Spleen (tissue), 11 donors: Measurements from ENCODE around the gene ABI1. TPM values are rescaled to one million over a fixed set of nuclear protein-coding genes. Genes with fewer than 3 reads are reported as not detected.
"Not testable (repeated sequence)": the region's sequence is repeated elsewhere in the genome, so short reads cannot be mapped to it uniquely, and the experiment has no call there.

ENCODE experiments used
- DNase-seq: peaks from one replicate; pipeline ENCODE4 v3.0.0-alpha.2; 2020
- H3K27ac ChIP-seq, 8 donors: fragments of 200-600 bp; sonication (generic) in 7 of 8; 1 replicate in 4 of 8; 2 replicates in 4 of 8; pipeline versions ENCODE4 v1.5.0 to v1.8.0; 2016 to 2021; ENCODE audit warnings: inconsistent platforms in 4 of 8, mild to moderate bottlenecking in 4 of 8, moderate library complexity in 1 of 8
- H3K27me3 ChIP-seq, 7 donors: fragments of 200-600 bp; sonication (generic) in 6 of 7; replicated peaks in 1 of 7; 1 replicate in 4 of 7; 2 replicates in 3 of 7; pipeline versions ENCODE4 v1.5.0 to v1.8.0; 2016 to 2021; ENCODE audit warnings: inconsistent platforms in 3 of 7, mild to moderate bottlenecking in 1 of 7
- H3K36me3 ChIP-seq, 6 donors: fragments of 200-600 bp; sonication (generic) in 5 of 6; 1 replicate in 4 of 6; 2 replicates in 2 of 6; pipeline versions ENCODE4 v1.5.0 to v1.8.0; 2016 to 2021; ENCODE audit warnings: inconsistent platforms in 2 of 6
- H3K4me1 ChIP-seq, 6 donors: fragments of 200-600 bp; sonication (generic) in 5 of 6; 1 replicate in 3 of 6; 2 replicates in 3 of 6; pipeline versions ENCODE4 v1.5.0 to v1.8.0; 2016 to 2021; ENCODE audit warnings: inconsistent platforms in 3 of 6
- H3K4me3 ChIP-seq, 8 donors: fragments of 200-600 bp; sonication (generic) in 7 of 8; 1 replicate in 4 of 8; 2 replicates in 4 of 8; pipeline versions ENCODE4 v1.5.0 to v1.8.0; 2016 to 2021; ENCODE audit warnings: inconsistent platforms in 4 of 8, mild to moderate bottlenecking in 4 of 8, moderate library complexity in 2 of 8
- H3K9me3 ChIP-seq, 8 donors: fragments of 200-600 bp; sonication (generic) in 7 of 8; 1 replicate in 4 of 8; 2 replicates in 4 of 8; pipeline versions ENCODE4 v1.5.0 to v1.8.0; 2016 to 2021; ENCODE audit warnings: inconsistent platforms in 4 of 8
- CTCF ChIP-seq, 11 experiments: fragments of 200-600 bp in 7 of 11; fragments of 450-650 bp in 4 of 11; sonication (generic) in 4 of 11; IDR thresholded peaks in 8 of 11; conservative IDR thresholded peaks in 3 of 11; 1 replicate in 7 of 11; 2 replicates in 4 of 11; pipeline versions ENCODE4 v1.4.0 to v1.8.0; 2016 to 2021; ENCODE audit warnings: antibody characterized with exemption in 11 of 11, inconsistent platforms in 4 of 11, mild to moderate bottlenecking in 1 of 11
- POLR2A ChIP-seq, 3 donors: fragments of 450-650 bp; IDR thresholded peaks; one replicate each; pipeline ENCODE4 v1.5.1; 2017; ENCODE audit warnings: antibody characterized with exemption in 3 of 3, mild to moderate bottlenecking in 1 of 3
- POLR2AphosphoS5 ChIP-seq, 3 donors: sonication (generic); formaldehyde crosslinking; IDR thresholded peaks; one replicate each; pipeline ENCODE4 v1.5.1; 2017; ENCODE audit warnings: antibody characterized with exemption in 3 of 3
- WGBS, 5 donors: extraction: QIAGEN DNeasy Blood & Tissue Kit in 3 of 5; methylation state at CpG; one replicate each; pipeline versions ENCODE4 v1.1.5 to v1.1.7; 2013 to 2018; 5-methylcytosine and 5-hydroxymethylcytosine counted together
- intact Hi-C: fragments of 100-400 bp; cut with DNase I; formaldehyde crosslinking; loops from one replicate; pipeline ENCODE4 v1.15.0; 2023; ENCODE audit warnings: low total_unique reads
- polyA plus RNA-seq, 3 donors: library from polyadenylated mRNA; stranded (reverse); fragments of 200-250 nt; gene quantifications; one replicate each; pipeline ENCODE4 v1.2.1, GENCODE V29; 2013
- total RNA-seq, 7 donors: library from RNA; depleted of rRNA in 3 of 7; stranded (reverse); fragments of >200 nt in 3 of 7; fragmentation: NEBNext Ultra II Directional in 4 of 7; extraction: Animal tissue kit (Norgen Biotek cat#: 25700) in 4 of 7; gene quantifications; one replicate each; pipeline versions ENCODE4 v1.1.0 to v1.2.1, GENCODE V29; 2016 to 2021
- donor health status: healthy with polysubstance abuse.
- donor health status: DM: no; HTN: no; CAD: no; lungs with moderate emphysema.
- donor health status: DM: no; HTN: no; CAD: no.
- donor health status: Bipolar disorder and iron deficiency.
- donor health status: healthy.
- donor health status: DM: no; HTN: no; CAD: no.
- donor health status: DM: yes; HTN: yes; CAD: no.

ABI1 gene
- total and polyA plus RNA-seq, 10 donors, result 33.4 to 74.0 (median 55.9) TPM

- no peak for DNase-seq
- WGBS, 5 donors, result 52 to 59% (median 56%) methylated on average over 2 of the region's 2 CpGs
- no peak overlapping the region for H3K4me3 ChIP-seq
- H3K27me3 ChIP-seq, result no peaks in the 10 kb centered on the region
- H3K36me3 ChIP-seq, result peaks cover 0 to 13% (median 2%) of the 10 kb centered on the region in 6 donors
- H3K9me3 ChIP-seq, result peaks cover 0 to 26% (median 14%) of the 10 kb centered on the region in 8 donors
- TF ChIP-seq POLR2AphosphoS5 (IDR thresholded peaks at IDR 0.05) (no peak), CTCF (IDR thresholded peaks at IDR 0.05 in 8 of 11, conservative IDR thresholded peaks at IDR 0.05 in 3 of 11) (no peak), POLR2A (IDR thresholded peaks at IDR 0.05) (no peak)
- peaks cover 0 to 82% (median 20%) of the 10 kb centered on the region in 6 donors for H3K4me1 ChIP-seq
- peak overlapping the region in 2 of 8 donors; percentile 16 to 26 for H3K27ac ChIP-seq
- intact Hi-C loops, result no loop called here
These were observed 67.8 kb downstream of the ABI1 start for GRCh38 chr10:26792758-26793495.

- intact Hi-C loops, result no loop called here
- TF ChIP-seq POLR2AphosphoS5 (IDR thresholded peaks at IDR 0.05) (no peak), POLR2A (IDR thresholded peaks at IDR 0.05) (no peak)
- Histone ChIP-seq H3K27ac (no peak overlapping the region), H3K27me3 (no peaks in the 10 kb centered on the region), H3K36me3 (peaks cover 0 to 17% (median 2%) of the 10 kb centered on the region in 6 donors), H3K4me1 (peaks cover 0 to 71% (median 20%) of the 10 kb centered on the region in 6 donors), H3K4me3 (no peak overlapping the region), H3K9me3 (peaks cover 0 to 10% (median 6%) of the 10 kb centered on the region in 8 donors)
- DNase-seq, result no peak
- WGBS, 5 donors, result 86 to 91% (median 89%) methylated on average over 4 of the region's 4 CpGs
These were observed 70.3 kb downstream of the ABI1 start for GRCh38 chr10:26790221-26790995.

GRCh38 chr10:26789779-26790178, 71.0 kb downstream of the ABI1 start:
- WGBS, 5 donors, result 96 to 100% (median 98%) methylated on average over 2 of the region's 2 CpGs
- H3K27me3 ChIP-seq, intact Hi-C loops: not testable (repeated sequence)

GRCh38 chr10:26787362-26787761, 73.4 kb downstream of the ABI1 start:
- intact Hi-C loops, result no loop called here

More at GRCh38 chr10:26789779-26790178, 71.0 kb downstream of the ABI1 start:
- not testable (repeated sequence) for H3K27ac ChIP-seq, H3K4me3 ChIP-seq, DNase-seq, H3K9me3 ChIP-seq
- peaks cover 0 to 68% (median 20%) of the 10 kb centered on the region in 6 donors for H3K4me1 ChIP-seq
- peaks cover 0 to 17% (median 2%) of the 10 kb centered on the region in 6 donors for H3K36me3 ChIP-seq

More at GRCh38 chr10:26787362-26787761, 73.4 kb downstream of the ABI1 start:
- WGBS, 5 donors, result 97 to 99% (median 98%) methylated on average over 3 of the region's 3 CpGs
- Histone ChIP-seq H3K9me3 (peaks cover 0 to 3% (median 0%) of the 10 kb centered on the region in 8 donors), H3K4me1 (peaks cover 0 to 67% (median 11%) of the 10 kb centered on the region in 6 donors), H3K27ac (no peak overlapping the region), H3K27me3 (no peaks in the 10 kb centered on the region), H3K4me3 (no peak overlapping the region), H3K36me3 (peaks cover 0 to 17% (median 2%) of the 10 kb centered on the region in 6 donors)
- TF ChIP-seq CTCF (IDR thresholded peaks at IDR 0.05 in 8 of 11, conservative IDR thresholded peaks at IDR 0.05 in 3 of 11) (no peak), POLR2A (IDR thresholded peaks at IDR 0.05) (no peak), POLR2AphosphoS5 (IDR thresholded peaks at IDR 0.05) (no peak)
- DNase-seq, result no peak
